ENCODE results near the gene TM4SF18. TPM values are rescaled to one million over a fixed set of nuclear protein-coding genes. Genes with fewer than 3 reads are reported as not detected.
"Not testable (repeated sequence)": the region's sequence is repeated elsewhere in the genome, so short reads cannot be mapped to it uniquely, and the experiment has no call there.

TM4SF18 gene
- polyA plus RNA-seq, 1 donor from 2014 or later: not detected

DNA sequence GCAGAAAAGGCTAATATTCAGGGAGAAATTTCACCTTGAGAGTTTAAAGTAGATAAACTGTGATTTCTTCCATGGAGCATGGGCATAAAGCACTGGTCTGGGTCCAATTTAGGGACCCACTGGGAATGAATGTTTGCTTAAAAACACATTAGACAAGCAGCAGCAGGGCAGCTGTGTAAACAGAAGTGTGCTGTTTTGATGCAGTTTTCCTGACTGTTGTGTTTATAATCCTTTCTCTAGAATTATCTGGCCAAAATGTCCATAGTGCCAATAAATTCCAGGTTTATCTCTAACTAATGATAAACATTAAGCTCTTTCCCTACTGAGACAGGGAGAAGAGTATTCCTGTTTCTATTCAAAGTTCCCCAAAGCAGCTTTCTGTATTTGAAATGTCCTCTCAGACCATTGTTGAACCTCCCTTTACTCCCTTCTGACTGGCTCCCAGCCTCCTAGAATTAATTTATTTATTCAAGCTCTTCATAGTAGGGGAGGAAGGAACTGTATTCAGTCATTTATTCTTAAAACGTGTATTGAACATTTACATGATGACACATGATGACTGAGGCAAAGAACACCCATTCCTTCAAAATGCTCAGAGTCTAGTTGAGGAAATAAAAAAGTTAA, 7.0 kb upstream of the TM4SF18 start:
- Histone ChIP-seq H3F3A (ENCODE audit: insufficient read depth, low read length, poor library complexity, severe bottlenecking) (no peaks in the 10 kb centered on the region), H4K20me1 (ENCODE audit: insufficient read depth) (no peaks in the 10 kb centered on the region), H3K9me2 (ENCODE audit: insufficient read depth, low read length) (no peaks in the 10 kb centered on the region), H3K36me3 (ENCODE audit: insufficient read depth, low read length) (no peaks in the 10 kb centered on the region), H2AFZ (ENCODE audit: low read depth, low read length) (no peak overlapping the region), H3K9me3 (ENCODE audit: low read length) (no peaks in the 10 kb centered on the region), H3K4me3 (ENCODE audit: low read length) (no peak overlapping the region), H3K79me2 (replicated peaks; ENCODE audit: insufficient read depth, low read length) (no peaks in the 10 kb centered on the region), H3K27ac (ENCODE audit: low read length) (no peak overlapping the region), H3K4me2 (ENCODE audit: low read length) (no peak overlapping the region), H3K9ac (ENCODE audit: low read length) (no peak overlapping the region), H3K27me3 (ENCODE audit: insufficient read depth, low read depth, low read length) (no peaks in the 10 kb centered on the region)
- TF ChIP-seq EZH2 (IDR thresholded peaks at IDR 0.05; ENCODE audit: borderline replicate concordance, insufficient read depth, low read length, poor library complexity, severe bottlenecking) (no peak), RAD21 (conservative IDR thresholded peaks at IDR 0.05) (no peak), EP300 (conservative IDR thresholded peaks at IDR 0.05; ENCODE audit: poor library complexity, severe bottlenecking) (no peak), SMC3 (conservative IDR thresholded peaks at IDR 0.05; ENCODE audit: poor library complexity) (no peak)

DNA sequence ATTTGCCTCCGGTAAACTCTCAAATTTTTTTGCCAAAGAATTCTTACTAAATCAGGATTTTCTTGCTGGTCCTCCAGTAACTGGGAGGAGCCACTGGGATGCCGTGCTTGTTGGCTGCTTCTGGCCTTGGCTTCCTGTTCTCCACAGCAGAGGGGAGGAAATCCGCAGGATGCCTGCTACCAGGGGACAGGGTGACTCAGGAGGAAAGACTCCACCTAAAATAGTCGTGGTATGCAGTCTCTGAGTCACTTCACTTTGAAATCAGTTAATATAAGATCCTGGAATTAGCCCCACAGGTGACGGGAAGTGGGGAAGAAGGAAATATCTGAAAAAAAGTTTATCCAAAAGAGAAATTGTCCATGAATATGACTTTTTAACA, 6.5 kb upstream of the TM4SF18 start:
- no peak for TF ChIP-seq POLR2AphosphoS5 (IDR thresholded peaks at IDR 0.05)
- no peak for TF ChIP-seq RAD21 (conservative IDR thresholded peaks at IDR 0.05)
- TF ChIP-seq EP300 (conservative IDR thresholded peaks at IDR 0.05; ENCODE audit: poor library complexity, severe bottlenecking): no peak
- TF ChIP-seq TAF1 (IDR thresholded peaks at IDR 0.05; ENCODE audit: low read depth): no peak
- no peak for TF ChIP-seq SMC3 (conservative IDR thresholded peaks at IDR 0.05; ENCODE audit: poor library complexity)
- no peak for TF ChIP-seq CTCF (IDR thresholded peaks at IDR 0.05; ENCODE audit: poor library complexity, severe bottlenecking)
- no peak for TF ChIP-seq EZH2 (IDR thresholded peaks at IDR 0.05; ENCODE audit: borderline replicate concordance, insufficient read depth, low read length, poor library complexity, severe bottlenecking)
- no peak for TF ChIP-seq MXI1 (conservative IDR thresholded peaks at IDR 0.05; ENCODE audit: poor library complexity, severe bottlenecking)
- TF ChIP-seq, protein P1, sequence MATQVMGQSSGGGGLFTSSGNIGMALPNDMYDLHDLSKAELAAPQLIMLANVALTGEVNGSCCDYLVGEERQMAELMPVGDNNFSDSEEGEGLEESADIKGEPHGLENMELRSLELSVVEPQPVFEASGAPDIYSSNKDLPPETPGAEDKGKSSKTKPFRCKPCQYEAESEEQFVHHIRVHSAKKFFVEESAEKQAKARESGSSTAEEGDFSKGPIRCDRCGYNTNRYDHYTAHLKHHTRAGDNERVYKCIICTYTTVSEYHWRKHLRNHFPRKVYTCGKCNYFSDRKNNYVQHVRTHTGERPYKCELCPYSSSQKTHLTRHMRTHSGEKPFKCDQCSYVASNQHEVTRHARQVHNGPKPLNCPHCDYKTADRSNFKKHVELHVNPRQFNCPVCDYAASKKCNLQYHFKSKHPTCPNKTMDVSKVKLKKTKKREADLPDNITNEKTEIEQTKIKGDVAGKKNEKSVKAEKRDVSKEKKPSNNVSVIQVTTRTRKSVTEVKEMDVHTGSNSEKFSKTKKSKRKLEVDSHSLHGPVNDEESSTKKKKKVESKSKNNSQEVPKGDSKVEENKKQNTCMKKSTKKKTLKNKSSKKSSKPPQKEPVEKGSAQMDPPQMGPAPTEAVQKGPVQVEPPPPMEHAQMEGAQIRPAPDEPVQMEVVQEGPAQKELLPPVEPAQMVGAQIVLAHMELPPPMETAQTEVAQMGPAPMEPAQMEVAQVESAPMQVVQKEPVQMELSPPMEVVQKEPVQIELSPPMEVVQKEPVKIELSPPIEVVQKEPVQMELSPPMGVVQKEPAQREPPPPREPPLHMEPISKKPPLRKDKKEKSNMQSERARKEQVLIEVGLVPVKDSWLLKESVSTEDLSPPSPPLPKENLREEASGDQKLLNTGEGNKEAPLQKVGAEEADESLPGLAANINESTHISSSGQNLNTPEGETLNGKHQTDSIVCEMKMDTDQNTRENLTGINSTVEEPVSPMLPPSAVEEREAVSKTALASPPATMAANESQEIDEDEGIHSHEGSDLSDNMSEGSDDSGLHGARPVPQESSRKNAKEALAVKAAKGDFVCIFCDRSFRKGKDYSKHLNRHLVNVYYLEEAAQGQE (IDR thresholded peaks at IDR 0.05; ENCODE audit: borderline replicate concordance): no peak
- Histone ChIP-seq H3K4me2 (ENCODE audit: low read length) (no peak overlapping the region), H3K27ac (ENCODE audit: low read length) (no peak overlapping the region), H3F3A (ENCODE audit: insufficient read depth, low read length, poor library complexity, severe bottlenecking) (no peaks in the 10 kb centered on the region), H2AFZ (ENCODE audit: low read depth, low read length) (no peak overlapping the region), H3K9ac (ENCODE audit: low read length) (no peak overlapping the region), H3K27me3 (ENCODE audit: insufficient read depth, low read depth, low read length) (no peaks in the 10 kb centered on the region), H3K4me3 (ENCODE audit: low read length) (no peak overlapping the region), H3K9me3 (ENCODE audit: low read length) (no peaks in the 10 kb centered on the region), H3K79me2 (replicated peaks; ENCODE audit: insufficient read depth, low read length) (no peaks in the 10 kb centered on the region), H3K36me3 (ENCODE audit: insufficient read depth, low read length) (no peaks in the 10 kb centered on the region), H4K20me1 (ENCODE audit: insufficient read depth) (no peaks in the 10 kb centered on the region), H3K9me2 (ENCODE audit: insufficient read depth, low read length) (no peaks in the 10 kb centered on the region)

GRCh38 chr3:149337486-149337885, 4.0 kb upstream of the TM4SF18 start:
- not testable (repeated sequence) for H3K4me3 ChIP-seq (ENCODE audit: low read length); H3F3A ChIP-seq (ENCODE audit: insufficient read depth, low read length, poor library complexity, severe bottlenecking); H3K27ac ChIP-seq (ENCODE audit: low read length); H3K79me2 ChIP-seq (replicated peaks; ENCODE audit: insufficient read depth, low read length); H4K20me1 ChIP-seq (ENCODE audit: insufficient read depth); H3K9me2 ChIP-seq (ENCODE audit: insufficient read depth, low read length); H3K36me3 ChIP-seq (ENCODE audit: insufficient read depth, low read length); H3K9ac ChIP-seq (ENCODE audit: low read length); H3K9me3 ChIP-seq (ENCODE audit: low read length); H2AFZ ChIP-seq (ENCODE audit: low read depth, low read length); H3K27me3 ChIP-seq (ENCODE audit: insufficient read depth, low read depth, low read length); H3K4me2 ChIP-seq (ENCODE audit: low read length)
